H9 (cell line): ENCODE results near the gene MARS1. TPM values are rescaled to one million over a fixed set of nuclear protein-coding genes. Genes with fewer than 3 reads are reported as not detected.
"Not testable (repeated sequence)": the region's sequence is repeated elsewhere in the genome, so short reads cannot be mapped to it uniquely, and the experiment has no call there.

Experiments
- DNase-seq: peaks from one replicate; pipeline ENCODE4 v3.0.0-alpha.2; 2017
- H2AFZ ChIP-seq: one replicate; pipeline ENCODE4 v1.6.1; 2013; ENCODE audit warnings: mild to moderate bottlenecking, low read length, control low read depth, moderate library complexity
- H2AK5ac ChIP-seq: 2 replicates; pipeline ENCODE4 v1.6.1; 2013; ENCODE audit warnings: low read length, control low read depth, mixed read lengths; ENCODE audit not compliant: insufficient read length
- H2BK120ac ChIP-seq: one replicate; pipeline ENCODE4 v1.6.1; 2013; ENCODE audit warnings: low read depth, mild to moderate bottlenecking, low read length, control low read depth, inconsistent platforms; ENCODE audit not compliant: poor library complexity, severe bottlenecking
- H2BK12ac ChIP-seq: 2 replicates; pipeline ENCODE4 v1.6.1; 2013; ENCODE audit warnings: low read length, control low read depth, mixed read lengths, low read depth; ENCODE audit not compliant: insufficient read length
- H2BK15ac ChIP-seq: 2 replicates; pipeline ENCODE4 v1.6.1; 2013; ENCODE audit warnings: low read depth, low read length, control low read depth
- H2BK20ac ChIP-seq: one replicate; pipeline ENCODE4 v1.6.1; 2013; ENCODE audit warnings: low read depth, mild to moderate bottlenecking, low read length, control low read depth, inconsistent platforms; ENCODE audit not compliant: poor library complexity, severe bottlenecking
- H2BK5ac ChIP-seq: 2 replicates; pipeline ENCODE4 v1.6.1; 2013; ENCODE audit warnings: low read length, control low read depth, mixed read lengths; ENCODE audit not compliant: insufficient read length
- H3K14ac ChIP-seq: 2 replicates; pipeline ENCODE4 v1.6.1; 2013; ENCODE audit warnings: low read length, control low read depth; ENCODE audit not compliant: insufficient read depth
- H3K18ac ChIP-seq: 2 replicates; pipeline ENCODE4 v1.6.1; 2013; ENCODE audit warnings: low read depth, mild to moderate bottlenecking, mixed read lengths, low read length, control low read depth; ENCODE audit not compliant: insufficient read length
- H3K23ac ChIP-seq: 2 replicates; pipeline ENCODE4 v1.6.1; 2013; ENCODE audit warnings: low read length, control low read depth, mixed read lengths, low read depth; ENCODE audit not compliant: insufficient read length
- H3K23me2 ChIP-seq: 2 replicates; pipeline ENCODE4 v1.6.1; 2013; ENCODE audit warnings: low read depth, mild to moderate bottlenecking, mixed read lengths, low read length, control low read depth; ENCODE audit not compliant: insufficient read length, poor library complexity, severe bottlenecking
- H3K27ac ChIP-seq: 2 replicates; pipeline ENCODE4 v1.5.1; 2013; ENCODE audit warnings: low read length, control low read depth, mixed read lengths, low read depth; ENCODE audit not compliant: insufficient read length
- H3K27me3 ChIP-seq: 2 replicates; pipeline ENCODE4 v1.6.1; 2013; ENCODE audit warnings: low read length, control low read depth, inconsistent platforms; ENCODE audit not compliant: insufficient read depth
- H3K4ac ChIP-seq: 2 replicates; pipeline ENCODE4 v1.6.1; 2013; ENCODE audit warnings: low read depth, mild to moderate bottlenecking, control low read depth, inconsistent platforms, low read length, moderate library complexity
- H3K4me1 ChIP-seq: 2 replicates; pipeline ENCODE4 v1.6.1; 2013; ENCODE audit warnings: low read length, control low read depth, inconsistent platforms; ENCODE audit not compliant: insufficient read depth
- H3K4me2 ChIP-seq: 2 replicates; pipeline ENCODE4 v1.6.1; 2013; ENCODE audit warnings: low read length, control low read depth, mixed read lengths; ENCODE audit not compliant: insufficient read length, insufficient read depth
- H3K56ac ChIP-seq: 2 replicates; pipeline ENCODE4 v1.6.1; 2013; ENCODE audit warnings: low read depth, mild to moderate bottlenecking, mixed read lengths, low read length, control low read depth; ENCODE audit not compliant: insufficient read length
- H3K79me1 ChIP-seq: 2 replicates; pipeline ENCODE4 v1.6.1; 2013; ENCODE audit warnings: low read depth, mild to moderate bottlenecking, moderate library complexity, low read length, control low read depth, inconsistent platforms; ENCODE audit not compliant: insufficient read depth, poor library complexity, severe bottlenecking
- H3K79me2 ChIP-seq: 2 replicates; pipeline ENCODE4 v1.6.1; 2013; ENCODE audit warnings: low read length, control low read depth, inconsistent platforms; ENCODE audit not compliant: insufficient read depth
- H3K9ac ChIP-seq: 2 replicates; pipeline ENCODE4 v1.6.1; 2013; ENCODE audit warnings: low read length, control low read depth, mixed read lengths; ENCODE audit not compliant: insufficient read length; ENCODE audit errors: extremely low read depth
- H3K9me3 ChIP-seq: one replicate; pipeline ENCODE4 v1.6.1; 2013; ENCODE audit warnings: low read depth, low read length, inconsistent platforms; ENCODE audit not compliant: control insufficient read depth
- H3T11ph ChIP-seq: one replicate; pipeline ENCODE4 v1.6.1; 2013; ENCODE audit warnings: mild to moderate bottlenecking, low read length, control low read depth, inconsistent platforms
- H4K20me1 ChIP-seq: one replicate; pipeline ENCODE4 v1.6.1; 2013; ENCODE audit not compliant: control insufficient read depth, insufficient read length, insufficient read depth
- H4K5ac ChIP-seq: 2 replicates; pipeline ENCODE4 v1.6.1; 2013; ENCODE audit warnings: low read depth, mild to moderate bottlenecking, mixed read lengths, low read length, control low read depth; ENCODE audit not compliant: insufficient read length
- H4K8ac ChIP-seq: replicated peaks from 2 replicates; pipeline ENCODE4 v1.6.1; 2013; ENCODE audit warnings: low read length, control low read depth, mixed read lengths, low read depth; ENCODE audit not compliant: insufficient read length
- H4K91ac ChIP-seq: 2 replicates; pipeline ENCODE4 v1.6.1; 2013; ENCODE audit warnings: low read depth, mild to moderate bottlenecking, moderate library complexity, mixed read lengths, low read length, control low read depth; ENCODE audit not compliant: insufficient read length
- H3K27ac Mint-ChIP-seq, 3 experiments: 2 replicates in 2 of 3; 3 replicates in 1 of 3; pipeline ENCODE4 v1.8.0; 2020 to 2021; ENCODE audit warnings: mixed read lengths in 3 of 3, mild to moderate bottlenecking in 1 of 3, moderate library complexity in 1 of 3
- H3K27me3 Mint-ChIP-seq: 2 replicates; pipeline ENCODE4 v1.8.0; 2021; ENCODE audit warnings: low read depth, mild to moderate bottlenecking, moderate library complexity, mixed read lengths
- H3K36me3 Mint-ChIP-seq, 3 experiments: 2 replicates in 2 of 3; 3 replicates in 1 of 3; pipeline ENCODE4 v1.8.0; 2020 to 2021; ENCODE audit warnings: low read depth in 3 of 3, mixed read lengths in 3 of 3; ENCODE audit not compliant: insufficient read depth in 1 of 3
- H3K4me1 Mint-ChIP-seq, 2 experiments: 2 replicates each; pipeline ENCODE4 v1.8.0; 2020; ENCODE audit warnings: mixed read lengths in 2 of 2
- H3K4me3 Mint-ChIP-seq, 2 experiments: 2 replicates in 1 of 2; 3 replicates in 1 of 2; pipeline ENCODE4 v1.8.0; 2020 to 2021; ENCODE audit warnings: mild to moderate bottlenecking in 2 of 2, mixed read lengths in 2 of 2, moderate library complexity in 1 of 2
- H3K9me3 Mint-ChIP-seq, 2 experiments: 2 replicates in 1 of 2; 3 replicates in 1 of 2; pipeline ENCODE4 v1.8.0; 2020; ENCODE audit warnings: mild to moderate bottlenecking in 2 of 2, mixed read lengths in 2 of 2, moderate library complexity in 1 of 2
- WGBS: extraction: QIAGEN DNeasy Blood & Tissue Kit; methylation state at CpG from one replicate; pipeline ENCODE4 v1.1.7; 2013; ENCODE audit warnings: missing lambda C conversion rate, low lambda C conversion rate, mixed read lengths; ENCODE audit not compliant: insufficient read length; ENCODE audit errors: extremely low coverage; 5-methylcytosine and 5-hydroxymethylcytosine counted together
- total RNA-seq: library from RNA; stranded (reverse); gene quantifications from 2 replicates; pipeline ENCODE4 v1.2.1, GENCODE V29; 2021
- TF ChIP-seq, protein P1 (sequence below): fragments of 200-600 bp; sonication (generic); conservative IDR thresholded peaks from 3 replicates; pipeline ENCODE4 v1.8.0; 2021; ENCODE audit warnings: antibody characterized with exemption, mild to moderate bottlenecking

Gene MARS1
- total RNA-seq, 1 experiment from 2014 or later: 368 TPM

- H3K23me2 ChIP-seq: peaks cover 5% of the 10 kb centered on the region
- H2BK20ac ChIP-seq: no peak overlapping the region
- no peak overlapping the region for H3K27ac ChIP-seq
- H3K18ac ChIP-seq: no peak overlapping the region
- H3K14ac ChIP-seq: no peak overlapping the region
- Mint-ChIP-seq H3K9me3 (peaks cover 6% of the 10 kb centered on the region in 2 experiments; a peak in 4 of 5 replicates), H3K36me3 (peaks cover 66 to 76% (median 68%) of the 10 kb centered on the region in 3 experiments), H3K27me3 (no peaks in the 10 kb centered on the region), H3K4me3 (no peak overlapping the region; a peak in 1 of 5 replicates), H3K4me1 (peaks cover 7 to 8% of the 10 kb centered on the region in 2 experiments), H3K27ac (peak overlapping the region in 1 of 3 experiments; percentile 26; a peak in 2 of 7 replicates)
- H3K4me2 ChIP-seq: no peak overlapping the region
- H3K79me1 ChIP-seq: no peaks in the 10 kb centered on the region
- H2BK120ac ChIP-seq: no peak overlapping the region
- H2BK15ac ChIP-seq: no peak overlapping the region
- H3K79me2 ChIP-seq: peaks cover 8% of the 10 kb centered on the region; the same call in 1 of the 2 replicates
- no peak overlapping the region for H2AK5ac ChIP-seq
- H3K56ac ChIP-seq: no peak overlapping the region
- TF ChIP-seq, protein P1, sequence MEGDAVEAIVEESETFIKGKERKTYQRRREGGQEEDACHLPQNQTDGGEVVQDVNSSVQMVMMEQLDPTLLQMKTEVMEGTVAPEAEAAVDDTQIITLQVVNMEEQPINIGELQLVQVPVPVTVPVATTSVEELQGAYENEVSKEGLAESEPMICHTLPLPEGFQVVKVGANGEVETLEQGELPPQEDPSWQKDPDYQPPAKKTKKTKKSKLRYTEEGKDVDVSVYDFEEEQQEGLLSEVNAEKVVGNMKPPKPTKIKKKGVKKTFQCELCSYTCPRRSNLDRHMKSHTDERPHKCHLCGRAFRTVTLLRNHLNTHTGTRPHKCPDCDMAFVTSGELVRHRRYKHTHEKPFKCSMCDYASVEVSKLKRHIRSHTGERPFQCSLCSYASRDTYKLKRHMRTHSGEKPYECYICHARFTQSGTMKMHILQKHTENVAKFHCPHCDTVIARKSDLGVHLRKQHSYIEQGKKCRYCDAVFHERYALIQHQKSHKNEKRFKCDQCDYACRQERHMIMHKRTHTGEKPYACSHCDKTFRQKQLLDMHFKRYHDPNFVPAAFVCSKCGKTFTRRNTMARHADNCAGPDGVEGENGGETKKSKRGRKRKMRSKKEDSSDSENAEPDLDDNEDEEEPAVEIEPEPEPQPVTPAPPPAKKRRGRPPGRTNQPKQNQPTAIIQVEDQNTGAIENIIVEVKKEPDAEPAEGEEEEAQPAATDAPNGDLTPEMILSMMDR: peak; percentile 41; the same call in 2 of the 3 replicates
- no peaks in the 10 kb centered on the region for H4K20me1 ChIP-seq
- H3K9ac ChIP-seq: no peak overlapping the region
- no CpG with 5 or more reads among the region's 15 CpGs for WGBS
- H3K4me1 ChIP-seq: peaks cover 2% of the 10 kb centered on the region; the same call in 1 of the 2 replicates
- H3K9me3 ChIP-seq: no peaks in the 10 kb centered on the region
- H3K23ac ChIP-seq: no peak overlapping the region
- no peak overlapping the region for H2BK12ac ChIP-seq
- no peak overlapping the region for H4K8ac ChIP-seq
- no peak overlapping the region for H3T11ph ChIP-seq
- no peak overlapping the region for H3K4ac ChIP-seq
- H3K27me3 ChIP-seq: no peaks in the 10 kb centered on the region
- no peak overlapping the region for H2AFZ ChIP-seq
- no peak overlapping the region for H2BK5ac ChIP-seq
- H4K91ac ChIP-seq: no peak overlapping the region
- DNase-seq: no peak
- no peak overlapping the region for H4K5ac ChIP-seq
Observed at GRCh38 chr12:57491393-57492280, 3.8 kb downstream of the MARS1 start.

- H3K79me1 ChIP-seq, H2BK5ac ChIP-seq, H3K23me2 ChIP-seq, H2AK5ac ChIP-seq, H4K20me1 ChIP-seq, H3K23ac ChIP-seq, H3K27ac ChIP-seq, H3K18ac ChIP-seq, H4K8ac ChIP-seq, H3K4me1 ChIP-seq, H2BK15ac ChIP-seq, H3K27me3 ChIP-seq, H2AFZ ChIP-seq, H2BK120ac ChIP-seq, H3K79me2 ChIP-seq, H4K91ac ChIP-seq, H3K27ac Mint-ChIP-seq, H3K56ac ChIP-seq, H3K9me3 ChIP-seq, H3K4me1 Mint-ChIP-seq, H3K9ac ChIP-seq, H3K4ac ChIP-seq, H3K9me3 Mint-ChIP-seq, H3K27me3 Mint-ChIP-seq, H2BK20ac ChIP-seq, H3K14ac ChIP-seq, DNase-seq, H2BK12ac ChIP-seq, H3K4me2 ChIP-seq, H4K5ac ChIP-seq, H3K4me3 Mint-ChIP-seq, H3T11ph ChIP-seq: not testable (repeated sequence)
- peaks cover 75 to 86% (median 79%) of the 10 kb centered on the region in 3 experiments for H3K36me3 Mint-ChIP-seq
- no CpG with 5 or more reads among the region's 48 CpGs for WGBS
Observed at GRCh38 chr12:57495051-57495701, 7.3 kb downstream of the MARS1 start.
